GM20000 (cell line): ENCODE data around the gene PRRG2.

Experiments
- DNase-seq: peaks from one replicate; pipeline ENCODE4 v3.0.0; 2012; ENCODE audit warnings: low spot score
- CTCF ChIP-seq: IDR thresholded peaks from 2 replicates; pipeline ENCODE4 v1.5.1; 2012; ENCODE audit warnings: mild to moderate bottlenecking, control low read depth; ENCODE audit errors: extremely low read depth, missing control alignments

The PRRG2 gene

GRCh38 chr19:49541914-49542313, 39.2 kb upstream of the PRRG2 start:
- no peak for DNase-seq
- TF ChIP-seq CTCF, result no peak

- TF ChIP-seq CTCF, result no peak
Measured at GRCh38 chr19:49542446-49542845, 38.7 kb upstream of the PRRG2 start.

GRCh38 chr19:49543032-49543431, 38.1 kb upstream of the PRRG2 start:
- DNase-seq, result no peak
- TF ChIP-seq CTCF, result no peak

More at GRCh38 chr19:49542446-49542845, 38.7 kb upstream of the PRRG2 start:
- no peak for DNase-seq

GRCh38 chr19:49544154-49544553, 37.0 kb upstream of the PRRG2 start:
- no peak for DNase-seq
- TF ChIP-seq CTCF, result no peak

- DNase-seq, result peak; percentile 85
- TF ChIP-seq CTCF, result peak; percentile 80
Measured at GRCh38 chr19:49546825-49547565, 34.1 kb upstream of the PRRG2 start.

- no peak for DNase-seq
- no peak for TF ChIP-seq CTCF
Measured at GRCh38 chr19:49549045-49549444, 32.1 kb upstream of the PRRG2 start.

GRCh38 chr19:49551531-49551930, 29.6 kb upstream of the PRRG2 start:
- no peak for TF ChIP-seq CTCF
- DNase-seq, result no peak
